Panc1 (cell line): ENCODE measurements around the gene ADGRD1.

Source experiments
- CTCF ChIP-seq: fragments of 450-650 bp; IDR thresholded peaks from 2 replicates; pipeline ENCODE4 v1.5.1; 2017; ENCODE audit warnings: mild to moderate bottlenecking
- SIN3A ChIP-seq: IDR thresholded peaks from 2 replicates; pipeline ENCODE4 v1.6.1; 2012; ENCODE audit warnings: low read depth, mild to moderate bottlenecking, low read length, moderate library complexity, borderline replicate concordance; ENCODE audit not compliant: insufficient read depth
- TCF7L2 ChIP-seq: IDR thresholded peaks from 2 replicates; pipeline ENCODE4 v1.6.1; 2011; ENCODE audit warnings: mild to moderate bottlenecking, low read depth, low read length, inconsistent platforms

GRCh38 chr12:131135786-131136538, 182.3 kb downstream of the ADGRD1 start:
- TF ChIP-seq CTCF (no peak), SIN3A (no peak), TCF7L2 (no peak)
